ENCODE measurements around the gene MBD6. TPM values are rescaled to one million over a fixed set of nuclear protein-coding genes. Genes with fewer than 3 reads are reported as not detected.

The MBD6 gene
- total and polyA plus RNA-seq, 2 experiments from 2014 or later: 2.1 to 13.0 TPM

GRCh38 chr12:57571926-57572762, 49.5 kb downstream of the MBD6 start:
- no peak for DNase-seq
- Histone ChIP-seq H3K27me3 (replicated peaks; ENCODE audit: insufficient read depth) (no peaks in the 10 kb centered on the region), H3K79me2 (ENCODE audit: insufficient read depth) (no peaks in the 10 kb centered on the region), H4K20me1 (ENCODE audit: insufficient read depth) (no peaks in the 10 kb centered on the region), H3K4me2 (ENCODE audit: unreplicated experiment) (no peak overlapping the region), H3K4me1 (ENCODE audit: insufficient read depth) (no peaks in the 10 kb centered on the region), H3K9me3 (ENCODE audit: low read depth) (no peaks in the 10 kb centered on the region), H3F3A (ENCODE audit: insufficient read depth) (no peaks in the 10 kb centered on the region), H3K36me3 (ENCODE audit: low read depth) (no peaks in the 10 kb centered on the region), H3K9ac (no peak overlapping the region), H3K9me2 (ENCODE audit: insufficient read depth) (no peaks in the 10 kb centered on the region), H2AFZ (no peak overlapping the region), H3K27ac (no peak overlapping the region), H3K4me3 (no peak overlapping the region)
- 79 to 84% methylated on average over 12 of the region's 12 CpGs for WGBS, 2 experiments (ENCODE audit: low coverage in 1 of 2, low lambda C conversion rate in 2 of 2, missing lambda C conversion rate in 2 of 2)
- TF ChIP-seq EZH2phosphoT487 (IDR thresholded peaks at IDR 0.05; ENCODE audit: insufficient read depth, low read depth) (no peak), EZH2 (IDR thresholded peaks at IDR 0.05; ENCODE audit: insufficient read depth, poor library complexity, severe bottlenecking) (no peak)
- in situ Hi-C loops (cut with MboI): no loop called here

GRCh38 chr12:57574795-57575194, 52.2 kb downstream of the MBD6 start:
- no peaks in the 10 kb centered on the region for H3F3A ChIP-seq (ENCODE audit: insufficient read depth)
- no peaks in the 10 kb centered on the region for H3K79me2 ChIP-seq (ENCODE audit: insufficient read depth)
- no peak overlapping the region for H3K9ac ChIP-seq
- H3K9me2 ChIP-seq (ENCODE audit: insufficient read depth): no peaks in the 10 kb centered on the region
- no peaks in the 10 kb centered on the region for H3K27me3 ChIP-seq (replicated peaks; ENCODE audit: insufficient read depth)
- no peaks in the 10 kb centered on the region for H3K9me3 ChIP-seq (ENCODE audit: low read depth)
- 86 to 89% methylated on average over 10 of the region's 10 CpGs for WGBS, 2 experiments (ENCODE audit: low coverage in 1 of 2, low lambda C conversion rate in 2 of 2, missing lambda C conversion rate in 2 of 2)
- H3K36me3 ChIP-seq (ENCODE audit: low read depth): no peaks in the 10 kb centered on the region
- DNase-seq: no peak
- H4K20me1 ChIP-seq (ENCODE audit: insufficient read depth): no peaks in the 10 kb centered on the region
- H3K4me3 ChIP-seq: no peak overlapping the region
- H3K4me1 ChIP-seq (ENCODE audit: insufficient read depth): no peaks in the 10 kb centered on the region
- no peak overlapping the region for H2AFZ ChIP-seq
- H3K4me2 ChIP-seq (ENCODE audit: unreplicated experiment): no peak overlapping the region
- TF ChIP-seq EZH2 (IDR thresholded peaks at IDR 0.05; ENCODE audit: insufficient read depth, poor library complexity, severe bottlenecking): no peak
- TF ChIP-seq EZH2phosphoT487 (IDR thresholded peaks at IDR 0.05; ENCODE audit: insufficient read depth, low read depth): no peak
- in situ Hi-C loops (cut with MboI): no loop called here
- H3K27ac ChIP-seq: no peak overlapping the region

- Histone ChIP-seq H3K36me3 (ENCODE audit: low read depth) (no peaks in the 10 kb centered on the region), H3K4me1 (ENCODE audit: insufficient read depth) (no peaks in the 10 kb centered on the region), H3F3A (ENCODE audit: insufficient read depth) (no peaks in the 10 kb centered on the region), H3K9me2 (ENCODE audit: insufficient read depth) (no peaks in the 10 kb centered on the region), H3K27ac (no peak overlapping the region), H3K9ac (no peak overlapping the region), H3K4me2 (ENCODE audit: unreplicated experiment) (no peak overlapping the region), H3K4me3 (no peak overlapping the region), H3K9me3 (ENCODE audit: low read depth) (no peaks in the 10 kb centered on the region), H2AFZ (no peak overlapping the region), H4K20me1 (ENCODE audit: insufficient read depth) (no peaks in the 10 kb centered on the region), H3K27me3 (replicated peaks; ENCODE audit: insufficient read depth) (no peaks in the 10 kb centered on the region), H3K79me2 (ENCODE audit: insufficient read depth) (no peaks in the 10 kb centered on the region)
- TF ChIP-seq EZH2phosphoT487 (IDR thresholded peaks at IDR 0.05; ENCODE audit: insufficient read depth, low read depth) (no peak), EZH2 (IDR thresholded peaks at IDR 0.05; ENCODE audit: insufficient read depth, poor library complexity, severe bottlenecking) (no peak)
- no peak for DNase-seq
- 74% methylated on average over 12 of the region's 12 CpGs for WGBS, 2 experiments (ENCODE audit: low coverage in 1 of 2, low lambda C conversion rate in 2 of 2, missing lambda C conversion rate in 2 of 2)
- in situ Hi-C loops (cut with MboI): no loop called here
These were observed 53.4 kb downstream of the MBD6 start for GRCh38 chr12:57575771-57576612.

- Histone ChIP-seq H3K9me2 (ENCODE audit: insufficient read depth) (no peaks in the 10 kb centered on the region), H3K9me3 (ENCODE audit: low read depth) (no peaks in the 10 kb centered on the region), H4K20me1 (ENCODE audit: insufficient read depth) (no peaks in the 10 kb centered on the region), H3F3A (ENCODE audit: insufficient read depth) (no peaks in the 10 kb centered on the region), H3K79me2 (ENCODE audit: insufficient read depth) (no peaks in the 10 kb centered on the region), H3K27me3 (replicated peaks; ENCODE audit: insufficient read depth) (no peaks in the 10 kb centered on the region), H3K4me3 (no peak overlapping the region), H3K4me1 (ENCODE audit: insufficient read depth) (no peaks in the 10 kb centered on the region), H3K9ac (no peak overlapping the region), H3K27ac (no peak overlapping the region), H3K4me2 (ENCODE audit: unreplicated experiment) (no peak overlapping the region), H3K36me3 (ENCODE audit: low read depth) (no peaks in the 10 kb centered on the region), H2AFZ (no peak overlapping the region)
- TF ChIP-seq EZH2 (IDR thresholded peaks at IDR 0.05; ENCODE audit: insufficient read depth, poor library complexity, severe bottlenecking): no peak
- TF ChIP-seq EZH2phosphoT487 (IDR thresholded peaks at IDR 0.05; ENCODE audit: insufficient read depth, low read depth): no peak
- in situ Hi-C loops (cut with MboI): no loop called here
- no peak for DNase-seq
- WGBS, 2 experiments (ENCODE audit: low coverage in 1 of 2, low lambda C conversion rate in 2 of 2, missing lambda C conversion rate in 2 of 2): 77 to 83% methylated on average over 9 of the region's 9 CpGs
These were observed 54.1 kb downstream of the MBD6 start for GRCh38 chr12:57576613-57577160.
